Cerebellar cortex (tissue), 1 donor: Measurements from ENCODE around the gene WNT11.
A peak's percentile ranks its signal among the peaks of the same experiment; 100 is the strongest.

Experiments used
- DNase-seq: peaks from one replicate; pipeline ENCODE4 v3.0.0-alpha.2; 2015; ENCODE audit warnings: low spot score

WNT11 gene

DNA sequence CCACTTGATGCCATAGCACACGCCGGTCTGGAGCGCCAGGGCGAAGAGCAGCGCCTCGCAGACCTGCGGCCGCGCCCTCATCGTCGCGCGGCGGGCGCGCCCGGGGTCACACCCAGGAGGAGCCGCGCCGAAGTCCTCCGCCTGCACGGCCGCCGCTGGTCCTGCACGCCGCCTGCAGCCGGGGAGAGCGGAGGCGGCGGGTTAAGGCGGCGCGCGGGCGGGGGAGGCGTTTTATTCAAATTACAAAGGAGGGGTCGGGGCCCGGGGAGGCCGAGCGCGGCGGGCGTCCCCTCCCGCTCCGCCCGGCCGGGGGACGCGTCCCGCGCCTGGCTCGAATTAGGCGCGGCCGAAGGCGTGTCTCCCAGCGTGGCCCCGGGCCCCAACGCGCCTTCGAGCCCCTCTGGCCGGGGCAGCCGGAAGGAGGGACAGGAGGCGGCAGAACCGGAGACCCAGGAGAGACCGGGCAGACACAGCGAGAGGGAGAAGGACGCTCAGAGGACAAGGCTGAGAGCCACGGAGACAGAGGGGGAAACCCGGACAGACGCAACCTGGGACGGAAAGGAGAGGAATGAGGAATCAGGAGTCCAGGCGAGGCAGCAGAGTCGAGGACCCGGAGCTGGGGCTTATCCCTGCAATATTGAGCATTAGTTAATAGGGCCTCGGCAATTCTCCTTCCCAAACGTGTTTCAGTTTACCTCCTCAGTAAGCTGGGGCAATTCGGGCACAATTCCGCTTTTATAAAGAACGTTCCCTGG lies at the start of gene WNT11:
WNT11 (minus strand) TSS at position 176 of the 755 bp plus-strand sequence; CDS start at position 81, 95 bp downstream.
- no peak for DNase-seq

DNA sequence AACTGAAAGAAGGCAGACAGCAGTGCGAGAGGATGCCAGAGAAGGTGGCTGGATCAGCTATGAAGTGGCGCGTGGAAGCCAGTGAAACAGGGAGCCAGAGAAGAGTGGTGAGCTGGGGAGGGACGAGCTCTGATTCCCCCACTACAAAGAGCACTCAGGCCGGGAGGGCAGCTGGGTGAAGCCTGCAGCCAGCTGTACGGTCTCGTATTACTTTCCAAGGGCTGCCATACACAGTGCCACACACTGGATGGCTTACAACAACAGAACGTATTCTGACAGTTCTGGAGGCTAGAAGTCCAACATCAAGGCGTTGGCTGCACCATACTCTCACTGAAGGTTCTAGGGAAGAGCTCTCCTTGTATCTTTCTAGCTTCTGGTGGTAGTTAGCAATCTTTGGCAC lies 47.1 kb upstream of the WNT11 start:
- no peak for DNase-seq

DNA sequence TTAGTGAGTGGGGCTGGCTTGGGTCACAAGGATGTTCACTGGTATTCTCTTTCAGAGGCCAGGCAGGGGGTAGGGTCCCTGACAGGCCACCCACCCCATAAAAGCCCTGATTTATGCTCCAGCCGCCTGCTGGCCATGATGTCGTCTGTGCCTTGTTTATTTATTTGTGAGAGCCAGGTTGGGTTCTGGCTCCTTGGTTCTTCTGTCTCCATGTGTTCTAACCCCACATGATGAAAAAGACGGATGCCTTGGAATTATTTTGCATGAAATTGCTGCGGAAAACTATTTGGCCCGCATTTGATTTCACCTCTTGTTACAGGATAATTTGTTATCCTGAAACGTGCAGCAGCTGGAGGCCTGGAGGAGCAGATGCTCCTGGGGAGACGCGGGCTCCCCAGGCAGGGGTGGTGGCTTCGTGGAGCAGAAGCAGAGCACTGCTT lies 46.3 kb upstream of the WNT11 start:
- DNase-seq = no peak

DNA sequence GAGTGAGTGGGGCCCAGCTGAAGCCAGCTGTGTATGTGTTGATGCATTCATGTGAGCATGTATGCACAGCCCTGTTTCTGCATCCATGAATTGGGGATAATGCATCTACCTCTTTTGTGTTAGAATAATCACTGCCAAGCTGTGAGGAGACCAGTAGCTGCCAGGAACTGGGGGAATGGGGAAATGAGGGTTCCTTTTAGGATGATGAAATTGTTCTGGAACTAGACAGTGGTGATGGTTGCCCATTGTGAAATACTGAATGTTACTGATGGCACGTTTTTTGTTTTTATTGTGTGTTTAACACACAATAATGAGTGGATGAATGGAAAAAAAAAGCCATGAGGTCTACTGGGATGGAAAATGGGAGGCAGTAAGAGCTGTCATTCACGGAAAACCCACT lies 45.3 kb upstream of the WNT11 start:
- DNase-seq = no peak

DNA sequence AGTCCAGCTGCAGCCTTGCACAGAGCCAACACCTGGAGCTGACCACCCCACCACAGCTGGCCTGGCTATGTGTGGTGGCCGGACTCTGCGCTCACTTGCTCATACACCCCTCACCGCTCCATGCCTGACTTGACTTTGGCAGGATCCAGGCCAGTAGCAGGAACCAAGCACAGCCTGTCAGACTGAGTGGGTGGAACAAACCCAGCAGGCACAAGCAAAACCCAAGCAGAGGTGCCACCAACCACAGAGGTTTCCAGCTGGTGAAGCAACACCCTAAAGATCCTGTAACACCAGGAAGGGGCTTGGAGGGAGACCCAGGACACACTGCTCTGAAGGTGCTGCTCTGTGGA lies 44.9 kb upstream of the WNT11 start:
- no peak for DNase-seq

DNA sequence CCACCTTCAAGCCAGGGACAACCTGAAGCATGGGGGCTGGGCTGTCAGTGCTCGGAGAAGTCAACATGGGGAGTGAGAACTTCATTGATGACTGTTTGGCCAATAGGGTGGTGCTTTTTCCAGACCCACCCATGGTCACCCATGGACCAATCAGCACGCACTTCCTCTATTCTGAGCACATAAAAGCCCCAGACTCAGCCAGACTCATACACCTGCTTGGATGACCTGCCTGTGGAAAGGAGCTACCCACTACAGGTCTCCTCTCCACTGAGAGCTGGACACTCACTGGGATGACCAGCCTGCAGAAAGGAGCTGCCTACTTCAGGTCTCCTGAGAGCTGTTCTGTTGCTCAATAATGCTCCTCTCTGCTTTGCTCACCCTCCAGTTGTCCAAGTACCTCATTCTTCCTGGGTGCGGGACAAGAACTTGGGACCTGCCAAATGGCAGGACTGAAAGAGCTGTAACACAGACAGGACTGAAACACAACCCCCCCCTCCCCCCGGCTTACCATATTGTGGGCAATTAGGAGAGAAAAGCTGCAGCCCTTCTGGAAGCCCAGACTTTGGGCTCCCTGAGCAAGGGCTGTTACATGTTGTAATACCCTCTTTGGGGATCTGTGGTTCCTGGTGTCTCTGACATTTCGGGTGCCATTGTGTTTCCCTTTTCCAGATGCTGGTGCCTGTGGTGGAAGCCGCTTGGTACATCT lies 44.4 kb upstream of the WNT11 start:
- no peak for DNase-seq

DNA sequence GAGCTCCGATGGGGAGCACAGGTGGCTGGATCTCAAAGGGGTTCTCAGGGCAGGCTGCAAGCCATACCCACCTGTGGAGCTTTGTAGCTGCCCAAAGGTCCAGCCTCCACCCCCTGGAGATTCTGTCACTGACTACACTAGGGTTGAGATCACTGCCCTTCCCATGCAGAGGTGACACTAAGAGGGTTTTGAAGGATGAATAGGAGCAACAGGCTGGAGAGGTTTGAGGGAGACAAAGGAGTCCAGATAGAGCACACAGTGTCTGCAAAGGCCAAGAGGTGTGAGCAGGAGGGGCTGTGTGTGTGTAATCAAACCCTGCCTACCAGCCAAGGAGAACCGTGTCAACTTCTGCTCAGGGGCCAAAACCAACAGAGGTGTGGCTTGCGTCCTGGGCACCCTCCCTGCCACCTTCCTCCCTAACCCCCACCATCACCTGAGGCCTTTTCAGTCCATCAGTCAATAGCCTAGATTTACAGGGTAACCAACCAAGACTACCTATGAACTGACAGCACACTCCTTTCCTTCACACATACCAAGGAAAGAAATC lies 43.0 kb upstream of the WNT11 start:
- no peak for DNase-seq

DNA sequence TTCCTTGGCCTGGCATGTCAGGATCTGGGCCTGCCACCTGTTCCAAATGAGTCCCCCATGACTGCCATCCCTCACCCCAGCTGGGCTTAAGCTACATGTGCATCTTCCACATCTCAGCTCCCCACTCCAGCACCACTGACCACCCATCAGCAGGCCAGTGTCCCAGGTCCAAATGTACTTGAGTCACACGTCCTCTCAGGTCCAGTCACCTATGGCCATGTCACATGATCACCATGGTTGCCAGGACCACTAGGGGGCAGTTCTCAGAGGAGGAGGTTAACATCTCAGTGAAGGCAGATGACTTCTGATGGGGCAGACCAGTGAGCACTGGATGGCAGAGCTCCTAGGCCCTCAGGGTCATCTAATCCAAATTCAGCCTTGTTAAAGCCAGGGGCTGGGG lies 41.9 kb upstream of the WNT11 start:
- peak; percentile 21 for DNase-seq

DNA sequence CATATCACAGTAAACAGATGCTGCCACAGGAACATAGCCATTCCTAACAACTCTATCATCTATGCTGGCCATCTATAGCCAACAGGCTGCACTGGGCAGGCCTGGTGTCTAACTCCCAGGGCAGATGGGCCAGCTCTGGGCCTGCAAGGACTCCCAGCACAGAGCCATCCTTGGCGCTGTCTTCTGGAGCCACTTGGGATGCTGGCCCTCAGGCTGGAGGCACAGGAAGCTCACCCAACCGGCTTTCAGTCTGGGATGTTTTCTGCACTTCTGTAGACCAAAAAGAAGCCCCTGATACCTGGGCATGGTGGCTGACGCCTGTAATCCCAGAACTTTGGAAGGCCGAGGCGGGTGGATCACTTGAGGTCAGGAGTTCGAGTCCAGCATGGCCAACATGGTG lies 40.8 kb upstream of the WNT11 start:
- DNase-seq = no peak

DNA sequence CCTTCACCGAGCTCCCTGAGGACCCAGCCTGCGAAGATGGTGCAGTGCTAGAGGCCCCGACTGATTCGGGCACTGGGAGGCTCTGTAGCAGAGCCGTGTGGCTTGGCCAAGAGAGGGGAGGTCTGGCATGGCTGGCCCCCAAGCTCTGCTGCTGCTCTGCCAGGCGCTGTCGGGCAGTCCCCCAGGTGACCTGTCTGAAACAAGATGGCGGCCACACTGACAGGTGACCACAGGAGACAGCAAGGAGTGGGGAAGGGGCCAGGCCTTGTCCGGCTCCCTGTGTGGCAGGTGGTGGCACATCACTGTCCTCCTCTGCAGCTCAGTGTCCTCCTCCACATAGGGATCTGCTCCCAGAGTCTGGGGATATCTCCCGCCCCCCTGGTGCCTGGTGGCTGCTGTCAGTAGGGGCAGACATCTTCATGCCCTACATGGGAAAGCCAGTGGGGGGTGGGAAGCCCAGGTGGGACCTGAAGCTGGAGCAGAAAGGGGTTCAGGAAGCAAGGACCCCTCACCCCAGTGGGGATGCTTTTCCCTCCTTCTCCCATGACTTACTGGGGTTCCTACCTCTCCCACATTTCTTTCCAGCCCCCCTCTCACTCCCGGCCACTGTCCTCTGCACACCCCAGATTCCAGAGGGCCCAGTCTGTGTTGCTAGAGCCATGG lies 40.1 kb upstream of the WNT11 start:
- no peak for DNase-seq

DNA sequence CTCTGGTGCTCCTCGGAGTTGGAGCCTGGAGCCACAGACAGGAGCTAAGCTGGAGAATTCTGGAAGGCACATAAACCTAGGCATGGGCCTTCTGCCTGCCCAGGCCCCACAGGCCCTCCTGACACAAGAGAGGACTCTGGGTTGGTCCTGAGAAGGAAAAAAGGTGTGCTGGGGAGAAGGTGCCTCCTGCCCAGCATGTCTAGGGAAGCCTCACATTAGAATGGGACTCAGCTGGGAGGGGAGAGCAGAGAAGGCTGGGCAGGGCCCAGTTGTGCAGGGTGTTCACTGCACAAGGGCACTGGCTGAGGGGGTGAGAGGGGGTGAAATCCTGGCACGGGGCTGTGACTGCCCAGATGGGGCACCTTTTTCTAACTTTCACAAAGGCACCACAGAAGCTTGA lies 39.4 kb upstream of the WNT11 start:
- DNase-seq = no peak

DNA sequence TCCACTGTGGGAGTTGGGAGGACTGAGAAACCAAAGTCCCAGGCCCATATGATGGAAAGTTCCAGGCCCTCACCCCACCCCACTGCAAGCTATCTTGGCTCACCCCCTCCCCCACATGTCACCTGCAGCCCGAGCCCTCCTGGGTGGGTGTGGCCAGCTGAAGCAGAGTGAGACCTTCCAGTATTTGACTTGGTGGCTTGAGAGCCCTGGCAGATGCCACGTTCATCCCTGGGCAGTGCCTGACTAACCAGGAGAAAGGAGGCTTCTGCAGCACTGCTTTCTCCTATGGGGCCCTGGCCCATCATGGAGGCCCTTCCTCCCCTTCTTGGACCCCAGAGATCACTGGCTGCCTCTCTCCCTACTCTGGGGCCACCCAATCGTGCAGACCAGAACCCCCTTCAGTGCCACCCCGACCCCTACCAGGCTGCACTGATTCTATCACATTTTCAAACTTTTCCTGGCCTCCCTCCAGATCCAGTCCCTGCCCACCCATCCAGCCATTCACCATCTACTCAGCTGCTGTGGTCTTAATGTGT lies 38.1 kb upstream of the WNT11 start:
- no peak for DNase-seq

DNA sequence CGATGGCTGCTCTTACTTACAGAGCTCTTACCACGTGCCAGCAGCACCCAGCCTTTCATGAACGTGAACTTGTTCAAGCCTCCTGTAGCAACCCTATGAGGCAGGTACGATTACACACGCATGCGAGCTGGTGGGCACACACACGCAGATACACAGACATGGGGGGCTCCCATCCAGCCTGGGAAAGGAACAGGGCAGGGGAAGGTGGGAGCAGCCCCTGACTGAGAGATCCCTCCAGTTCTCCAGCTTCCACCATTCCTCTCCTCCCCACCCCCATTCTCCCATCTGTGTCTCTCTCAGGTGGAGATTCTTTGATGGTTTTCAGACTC lies 37.6 kb upstream of the WNT11 start:
- DNase-seq = no peak

DNA sequence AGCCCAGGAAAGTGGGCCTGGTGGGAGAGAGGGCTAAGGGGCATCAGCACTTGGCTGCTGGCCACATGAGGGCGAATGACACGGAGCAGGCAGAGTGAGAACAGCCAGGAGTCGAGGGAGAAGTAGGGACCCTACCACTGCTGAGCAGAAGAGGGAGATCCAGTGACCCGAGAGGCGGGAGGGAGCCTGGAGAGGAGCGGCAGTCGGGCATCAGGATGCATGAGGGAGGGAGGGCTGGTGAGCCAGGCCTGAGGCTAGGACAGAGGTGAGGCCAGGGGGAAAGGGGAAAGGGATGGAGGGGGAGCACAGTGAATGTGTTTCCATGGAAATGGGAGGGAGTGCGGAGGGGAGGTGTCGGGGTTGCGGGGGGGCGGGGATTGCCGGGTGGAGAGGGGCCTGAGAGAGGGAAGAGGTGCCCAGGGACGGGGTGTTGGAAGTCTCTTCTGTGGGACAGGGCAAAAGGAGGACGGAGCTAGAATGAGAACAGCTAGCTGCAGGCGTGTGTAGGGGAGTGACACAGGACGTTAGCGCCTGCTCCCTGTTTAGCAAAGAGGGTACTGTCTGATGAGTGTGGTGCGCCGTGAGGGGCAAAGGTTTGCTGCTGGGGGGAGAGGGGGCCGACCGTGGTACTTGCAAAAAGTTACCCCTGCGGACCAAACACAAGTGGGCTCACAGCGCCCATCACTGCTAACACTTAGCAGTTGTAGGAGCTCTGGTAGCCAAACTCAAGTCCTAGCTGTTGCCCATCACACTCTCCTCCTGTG lies 37.1 kb upstream of the WNT11 start:
- DNase-seq = no peak

DNA sequence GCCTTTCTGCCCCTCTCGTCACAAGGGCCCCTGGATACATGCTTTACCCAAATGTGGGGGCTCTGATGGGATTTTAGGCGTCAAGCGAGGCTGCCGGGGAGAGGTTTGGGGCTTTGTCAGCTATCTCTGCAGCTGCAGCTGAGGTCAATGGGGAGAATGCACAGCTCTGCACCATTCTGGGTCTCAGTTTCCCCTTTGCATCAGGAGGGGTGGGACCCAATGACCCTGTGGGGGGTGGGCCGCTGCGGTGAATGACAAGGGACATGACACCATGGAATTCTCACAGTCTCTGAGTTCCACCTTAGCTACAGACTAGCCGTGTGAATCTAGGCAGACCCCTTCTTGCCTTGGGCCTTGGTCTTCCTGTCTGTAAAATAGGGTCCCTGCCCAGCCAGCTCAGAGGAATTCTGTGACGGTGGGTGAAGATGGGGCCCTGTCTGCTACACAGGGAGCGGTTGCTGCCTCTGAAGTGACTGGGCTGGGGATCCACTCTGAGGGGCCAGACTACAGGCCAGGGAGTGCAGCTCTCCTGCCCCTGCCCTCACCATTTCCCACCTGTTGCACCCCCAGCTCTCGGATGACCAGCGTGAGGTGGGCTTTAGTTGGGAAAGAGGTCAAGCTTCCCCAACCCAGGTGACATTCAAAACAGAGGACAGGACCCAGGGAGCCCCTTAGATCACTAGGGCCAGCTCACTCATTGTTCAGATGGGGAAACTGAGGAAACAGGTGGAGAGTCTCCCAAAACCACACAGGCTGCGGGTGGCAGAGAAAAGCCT lies 35.9 kb upstream of the WNT11 start:
- no peak for DNase-seq

DNA sequence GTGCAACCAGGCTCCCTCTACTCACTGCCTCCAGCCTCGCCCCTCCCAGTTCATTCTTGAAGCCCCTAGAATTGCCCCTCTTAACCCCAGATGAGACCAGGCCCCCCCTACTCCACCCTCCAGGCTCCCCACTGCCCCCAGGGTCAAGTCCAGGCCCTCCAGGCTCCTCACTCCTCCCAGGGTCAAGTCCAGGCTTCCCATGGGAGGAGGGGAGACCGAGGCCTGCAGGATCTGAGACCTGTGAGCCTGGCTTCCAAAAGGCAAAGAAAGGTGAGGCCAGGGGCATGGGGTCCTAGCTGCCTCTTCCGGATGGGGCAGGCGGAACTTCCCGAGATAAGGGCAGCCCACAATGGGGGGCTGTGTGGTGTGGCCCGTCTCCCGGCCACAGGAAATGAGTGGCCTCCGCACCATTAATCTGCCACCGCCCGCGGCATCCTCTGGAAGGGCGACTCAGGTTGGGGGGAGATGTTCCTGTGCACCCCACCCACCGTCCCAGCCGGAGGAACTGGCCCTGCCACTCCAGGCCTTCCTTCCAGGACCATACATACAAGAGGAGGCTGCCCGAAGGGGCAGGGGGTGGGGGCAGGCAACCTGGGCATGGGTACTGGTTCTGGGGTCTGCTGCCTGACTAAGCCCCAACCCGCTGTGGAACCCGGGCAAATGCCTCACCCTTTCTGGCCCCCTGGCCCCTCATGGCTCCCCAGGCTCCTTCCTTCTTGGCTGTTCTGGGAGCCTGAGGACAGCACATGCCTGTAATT lies 35.1 kb upstream of the WNT11 start:
- DNase-seq = no peak

DNA sequence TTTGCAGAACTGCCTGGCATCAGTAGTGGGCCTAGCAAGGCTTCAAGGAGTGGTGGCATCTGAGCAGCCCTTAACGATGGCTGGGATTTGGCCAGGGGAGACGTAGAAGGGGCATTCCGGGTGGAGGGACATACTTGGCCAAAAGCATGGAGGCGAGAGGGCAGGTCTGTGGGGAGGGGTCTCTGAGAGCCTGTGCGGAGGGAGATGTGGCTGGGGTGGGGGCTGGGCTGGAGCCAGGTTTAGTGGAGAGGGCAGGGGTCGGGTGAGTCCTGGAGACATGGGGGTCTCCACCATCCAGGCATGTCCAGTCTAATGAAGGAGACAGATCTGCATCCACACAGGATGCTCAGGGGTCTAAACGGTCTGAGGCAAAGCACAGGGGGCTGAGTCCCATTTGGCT lies 34.4 kb upstream of the WNT11 start:
- DNase-seq = no peak

DNA sequence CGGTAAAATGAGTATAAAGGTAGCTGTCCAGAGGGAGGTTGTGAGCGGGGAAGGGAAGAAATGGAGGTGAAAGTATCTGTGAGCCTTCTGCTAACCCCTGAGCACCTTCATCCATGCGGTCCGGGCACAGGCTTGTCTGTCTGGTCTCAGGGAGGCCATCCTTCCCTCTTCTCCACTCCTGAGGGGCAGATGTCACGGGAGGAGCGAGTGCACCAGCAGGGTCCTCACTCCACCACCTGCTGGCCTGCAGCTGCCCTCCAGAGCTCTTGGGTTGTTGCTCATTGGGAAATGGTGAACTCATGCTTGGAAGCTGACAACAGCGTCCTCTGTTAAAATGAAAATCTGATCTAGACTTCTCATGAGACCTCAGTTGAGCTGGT lies 33.8 kb upstream of the WNT11 start:
- no peak for DNase-seq

DNA sequence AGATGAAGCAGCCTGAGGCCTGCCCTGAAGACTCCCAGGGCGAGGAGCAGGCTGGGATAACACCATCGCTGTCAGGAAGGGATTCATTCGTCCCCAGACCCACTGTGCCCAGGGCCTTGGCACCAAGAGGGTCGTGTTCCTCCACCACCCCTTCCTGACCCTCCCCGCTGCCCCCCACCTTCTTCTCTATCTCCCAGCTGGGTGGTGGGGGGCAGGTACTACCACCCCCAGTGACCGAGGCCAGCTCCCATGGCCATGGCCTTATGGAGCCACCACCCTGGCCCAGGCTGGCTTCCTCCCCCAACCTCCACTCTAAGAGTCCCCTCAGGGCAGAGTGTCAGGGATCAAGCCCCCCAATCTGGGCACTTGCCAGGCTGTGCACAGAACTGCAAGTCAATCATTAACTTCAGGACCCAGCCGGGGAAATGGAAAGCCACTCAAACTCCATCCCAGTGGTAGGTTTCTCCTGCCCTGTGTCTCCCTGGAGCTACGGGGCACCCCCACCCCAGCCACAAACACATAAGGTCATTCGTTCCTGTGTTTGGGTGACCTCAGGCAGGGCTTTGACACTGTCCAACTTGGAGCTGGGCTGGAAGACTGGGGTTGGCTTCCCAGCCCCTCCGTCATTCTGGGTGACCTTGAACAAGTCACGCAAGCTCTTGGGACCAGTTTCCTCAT lies 33.3 kb upstream of the WNT11 start:
- no peak for DNase-seq

DNA sequence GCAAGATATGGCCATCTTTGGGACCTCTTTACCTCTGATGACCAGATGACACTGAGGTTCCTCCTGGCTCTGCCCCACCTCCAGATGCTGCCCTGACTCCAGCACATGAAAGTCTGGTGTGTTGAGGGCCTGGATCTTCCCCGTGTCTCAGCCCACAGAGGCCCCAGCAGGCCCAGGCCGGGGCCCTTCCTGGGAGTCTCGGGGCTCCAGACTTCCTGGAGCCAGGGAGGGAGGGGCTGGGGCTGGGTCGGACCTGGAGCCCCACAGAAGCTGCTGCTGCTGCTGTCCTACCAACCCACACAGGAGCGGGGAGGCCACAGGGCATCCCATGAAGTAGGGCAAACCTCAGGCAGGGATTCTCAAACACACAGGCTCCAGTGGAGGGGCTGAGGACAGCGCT lies 32.2 kb upstream of the WNT11 start:
- DNase-seq = no peak
